Inferior parietal cortex (tissue), 1 donor: ENCODE measurements around the gene LCMT2.
"Not testable (repeated sequence)": the region's sequence is repeated elsewhere in the genome, so short reads cannot be mapped to it uniquely, and the experiment has no call there.

Experiments used
- DNase-seq: peaks from one replicate; pipeline ENCODE4 v3.0.0-alpha.2; 2016; ENCODE audit errors: extremely low spot score

The LCMT2 gene

GRCh38 chr15:43314171-43314570, 16.2 kb downstream of the LCMT2 start:
- no peak for DNase-seq

DNA sequence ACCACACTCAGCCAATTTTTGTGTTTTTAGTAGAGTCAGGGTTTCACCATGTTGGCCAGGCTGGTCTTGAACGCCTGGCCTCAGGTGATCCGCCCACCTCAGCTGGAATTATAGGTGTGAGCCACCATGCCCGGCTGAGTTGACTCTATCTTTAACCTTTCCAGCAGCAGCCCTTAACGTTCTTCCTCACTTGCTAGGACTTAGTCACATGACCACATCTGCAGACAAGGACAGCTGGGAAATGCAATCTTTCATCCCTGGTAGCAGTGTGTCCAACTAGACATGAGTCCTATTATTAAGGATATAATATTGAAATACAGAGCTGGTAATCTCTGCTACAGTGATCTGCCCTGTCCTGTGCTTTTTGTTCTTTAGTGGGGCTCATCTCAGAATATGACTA, 18.0 kb downstream of the LCMT2 start:
- DNase-seq = no peak

DNA sequence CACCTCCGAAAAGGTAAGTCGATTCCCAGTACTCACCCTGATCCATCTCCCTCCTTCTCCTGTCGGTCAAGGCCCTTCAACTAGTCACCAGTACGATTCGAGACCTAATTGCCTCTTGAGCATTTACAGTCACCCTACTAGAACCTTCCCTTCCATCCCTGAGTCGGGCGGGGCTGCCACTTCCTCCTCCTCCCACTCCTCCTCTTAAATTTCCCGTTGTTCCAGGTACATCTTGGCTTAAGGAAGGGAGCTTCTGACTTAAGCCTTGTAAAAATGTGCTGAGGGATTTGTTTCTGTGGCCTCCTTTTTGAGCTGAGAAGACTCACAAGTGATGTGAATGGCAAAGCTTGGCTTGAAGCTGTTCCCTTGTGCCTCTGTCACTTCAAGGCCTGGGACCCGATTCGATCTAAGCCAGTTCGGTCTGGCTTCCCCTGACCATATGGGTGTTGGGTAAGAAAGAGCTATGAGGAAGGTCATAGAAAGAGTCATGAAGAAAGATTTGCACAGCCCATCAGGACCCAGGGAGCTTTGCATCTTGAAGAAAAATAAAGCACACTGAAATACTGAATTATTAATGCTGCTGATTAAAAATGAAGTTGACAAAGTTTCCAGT, 28.1 kb downstream of the LCMT2 start, which contains the start of gene TGM7:
TSS of gene TGM7 (minus strand) at position 51 of the 613 bp plus-strand sequence.
- no peak for DNase-seq

GRCh38 chr15:43299884-43300283, 30.5 kb downstream of the LCMT2 start:
- DNase-seq = no peak

GRCh38 chr15:43299411-43299810, 31.0 kb downstream of the LCMT2 start:
- no peak for DNase-seq

DNA sequence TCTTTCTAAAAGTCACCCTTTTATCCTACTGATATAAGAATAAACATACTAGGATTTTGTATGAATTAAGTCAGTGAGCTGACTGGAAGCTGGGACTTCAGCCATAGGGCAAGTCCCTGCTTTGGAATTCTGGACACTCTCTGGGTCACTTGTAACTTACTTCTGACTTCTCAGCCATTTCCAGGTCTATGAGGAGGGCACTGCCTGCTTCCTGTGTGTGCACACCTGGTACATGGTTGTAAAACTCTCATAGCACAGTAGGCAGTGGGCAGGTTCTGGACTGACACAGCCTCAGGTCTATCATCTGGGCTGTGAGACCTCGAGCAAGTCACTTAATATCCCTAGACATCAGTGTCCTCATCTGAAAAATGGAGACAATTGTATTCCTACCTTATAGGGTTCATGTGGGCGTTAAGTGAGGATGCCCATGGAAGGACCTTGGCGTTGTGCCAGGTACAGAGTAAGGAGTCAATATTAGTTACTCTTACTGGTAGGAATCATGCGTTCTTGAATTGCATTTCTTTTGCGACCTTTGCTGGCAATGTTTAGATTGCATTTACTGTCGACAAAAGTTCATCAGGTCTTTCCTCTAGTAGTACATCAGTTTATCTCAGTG, 36.2 kb downstream of the LCMT2 start:
- no peak for DNase-seq

DNA sequence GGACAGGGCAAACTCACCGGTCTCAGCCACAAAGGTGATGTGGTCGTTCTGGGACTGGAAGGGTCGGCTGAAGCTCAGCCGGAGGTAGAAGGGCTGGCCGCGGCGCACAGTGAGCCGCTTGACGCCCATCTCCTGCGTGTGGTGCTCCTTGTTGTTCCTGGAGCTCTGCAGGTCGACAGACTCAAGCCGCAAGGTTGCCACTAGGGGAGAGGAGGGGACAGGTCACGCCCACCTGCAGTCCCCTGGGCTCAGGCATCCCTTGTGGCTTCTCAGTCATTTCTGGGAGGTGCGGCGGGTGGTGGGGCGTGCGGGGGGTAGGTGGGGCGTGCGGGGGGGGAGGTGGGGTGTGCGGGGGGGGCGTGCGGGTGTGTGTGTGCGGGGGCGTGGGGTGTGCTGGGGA, 36.9 kb downstream of the LCMT2 start:
- no peak for DNase-seq

GRCh38 chr15:43292375-43293078, 37.8 kb downstream of the LCMT2 start:
- DNase-seq = no peak

DNA sequence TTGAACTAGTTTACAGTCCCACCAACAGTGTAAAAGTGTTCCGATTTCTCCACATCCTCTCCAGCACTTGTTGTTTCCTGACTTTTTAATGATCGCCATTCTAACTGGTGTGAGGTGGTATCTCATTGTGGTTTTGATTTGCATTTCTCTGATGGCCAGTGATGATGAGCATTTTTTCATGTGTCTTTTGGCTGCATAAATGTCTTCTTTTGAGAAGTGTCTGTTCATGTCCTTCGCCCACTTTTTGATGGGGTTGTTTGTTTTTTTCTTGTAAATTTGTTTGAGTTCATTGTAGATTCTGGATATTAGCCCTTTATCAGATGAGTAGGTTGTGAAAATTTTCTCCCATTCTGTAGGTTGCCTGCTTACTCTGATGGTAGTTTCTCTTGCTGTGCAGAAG, 40.7 kb downstream of the LCMT2 start:
- not testable (repeated sequence) for DNase-seq

DNA sequence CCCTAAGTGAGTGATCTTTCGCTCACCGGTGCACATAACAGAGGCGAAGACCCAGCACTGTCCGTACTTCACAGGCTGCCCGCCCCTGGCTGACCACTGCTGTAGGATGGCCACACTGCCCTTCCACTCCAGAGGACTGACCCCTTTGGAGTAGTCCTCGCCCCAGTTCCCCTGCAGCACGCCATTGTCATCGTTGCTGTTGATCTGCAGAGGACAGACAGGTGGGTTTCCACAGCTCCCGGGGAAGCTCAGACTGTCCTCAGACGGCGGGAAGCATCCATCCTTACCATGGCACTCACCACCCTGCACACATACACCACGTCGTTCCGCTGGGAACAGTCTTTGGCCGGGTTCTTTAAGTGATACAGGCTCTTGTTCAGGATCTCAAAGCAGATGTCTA, 43.1 kb downstream of the LCMT2 start:
- no peak for DNase-seq

GRCh38 chr15:43286074-43286473, 44.3 kb downstream of the LCMT2 start:
- DNase-seq = no peak

- peak; percentile 89 for DNase-seq
Observed at GRCh38 chr15:43285609-43286037, 44.8 kb downstream of the LCMT2 start.

GRCh38 chr15:43283526-43283925, 46.8 kb downstream of the LCMT2 start:
- DNase-seq = no peak

- DNase-seq = no peak
Observed at GRCh38 chr15:43281926-43282602, 48.3 kb downstream of the LCMT2 start.

- DNase-seq = no peak
Observed at GRCh38 chr15:43280996-43281395, 49.4 kb downstream of the LCMT2 start.

GRCh38 chr15:43279496-43279895, 50.9 kb downstream of the LCMT2 start:
- no peak for DNase-seq

GRCh38 chr15:43278869-43279268, 51.5 kb downstream of the LCMT2 start:
- no peak for DNase-seq

DNA sequence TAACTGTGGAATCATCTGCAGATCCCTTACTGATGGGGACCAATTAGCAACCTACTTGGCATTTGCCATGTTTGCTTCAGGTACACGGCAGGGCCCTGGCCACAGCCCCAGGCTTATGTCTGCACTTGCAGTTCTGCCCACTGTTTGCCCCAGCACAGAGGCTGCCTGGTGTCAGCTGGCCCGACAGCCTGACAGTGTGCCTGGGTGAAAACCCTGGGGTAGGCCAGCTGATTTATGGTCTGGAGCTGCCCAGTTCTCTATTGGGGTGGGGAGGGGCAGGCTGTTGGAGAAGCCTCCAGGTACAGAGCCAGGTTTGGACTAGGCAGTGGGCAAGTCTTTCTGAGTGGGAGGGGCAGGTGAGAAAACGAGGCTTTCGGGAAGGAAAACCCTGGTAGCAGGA, 52.5 kb downstream of the LCMT2 start:
- DNase-seq = no peak

GRCh38 chr15:43277231-43277823, 53.0 kb downstream of the LCMT2 start:
- no peak for DNase-seq

DNA sequence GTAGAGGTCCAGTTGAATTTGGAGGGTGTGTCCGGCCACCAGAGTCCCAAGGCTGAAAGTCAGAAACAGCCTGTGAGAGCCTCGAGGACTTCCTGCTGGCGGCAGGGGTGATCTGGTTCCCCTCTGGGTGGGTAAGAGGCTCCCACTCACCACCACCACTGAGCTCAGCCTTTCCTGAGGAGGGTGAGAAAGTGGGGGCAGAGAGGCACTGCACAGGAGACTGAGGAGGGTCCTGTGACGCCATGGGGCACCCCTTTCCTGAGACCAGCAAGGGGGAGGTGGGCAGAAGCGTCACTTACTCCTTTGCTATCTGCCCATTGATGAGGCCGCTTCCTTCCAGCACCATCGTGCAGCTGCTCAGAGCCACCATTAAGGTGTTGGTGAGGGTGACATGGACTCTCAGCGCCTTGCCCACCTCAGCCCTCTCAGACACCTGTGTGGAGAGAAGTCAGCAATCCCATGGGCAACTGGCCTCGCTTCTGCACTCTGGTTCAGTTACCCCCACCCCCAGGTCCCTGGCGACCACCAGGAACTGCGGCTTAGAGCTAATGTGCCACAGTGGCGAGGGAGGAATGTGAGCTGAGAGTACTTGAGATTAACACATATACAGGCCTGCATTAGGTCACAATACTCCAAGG, 53.7 kb downstream of the LCMT2 start:
- no peak for DNase-seq

GRCh38 chr15:43275740-43276562, 54.4 kb downstream of the LCMT2 start:
- no peak for DNase-seq
